Measurements from ENCODE around the gene KCNK4. TPM values are rescaled to one million over a fixed set of nuclear protein-coding genes. Genes with fewer than 3 reads are reported as not detected.
A peak's percentile ranks its signal among the peaks of the same experiment; 100 is the strongest.

The KCNK4 gene
- total and polyA plus RNA-seq, 2 of the 13 experiments (the other 11 are each of a cell fraction or from before 2014, with no cell fraction given): not detected

DNA sequence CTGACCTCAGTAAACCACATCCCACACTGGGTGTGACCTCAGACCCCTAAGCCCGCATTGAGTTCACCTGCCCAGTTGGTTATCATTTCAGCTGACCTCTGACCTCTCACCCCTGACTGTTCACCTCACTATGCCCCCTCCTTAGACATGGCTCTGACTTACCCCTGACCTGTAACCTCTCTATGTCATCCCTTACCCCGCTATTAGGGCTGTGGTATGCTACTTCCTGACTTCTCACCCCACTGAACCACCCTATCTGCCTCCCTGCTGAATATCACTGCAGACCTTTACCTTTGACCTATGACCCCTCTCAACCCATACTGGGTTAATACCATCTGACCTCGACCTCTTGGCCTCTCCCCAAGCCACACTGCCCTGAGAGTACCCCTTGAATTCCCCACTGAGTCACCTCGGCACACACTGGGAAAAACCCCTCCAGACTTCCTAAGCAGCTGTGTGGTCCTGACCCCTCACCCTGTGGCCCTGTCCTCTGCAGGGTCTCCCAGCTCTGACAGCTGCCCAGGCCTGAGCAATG lies 31.5 kb upstream of the KCNK4 start:
- H3K27me3 ChIP-seq (ENCODE audit: control insufficient read depth in 1 of 2, insufficient read depth in 2 of 2, low read length in 2 of 2): no peaks in the 10 kb centered on the region
- no peak overlapping the region for H3K4me3 ChIP-seq (replicated peaks in 1 of 3; ENCODE audit: insufficient read depth in 1 of 3, low read depth in 2 of 3, low read length in 3 of 3)
- in situ Hi-C loops (cut with HindIII; ENCODE audit: extremely low pct_ligation_motif_present, low pct_unique_long_range_greater_than_20kb): no loop called here
- BruUV-seq (replicated peaks): no TSS peak
- intact Hi-C loops (cut with micrococcal nuclease; ENCODE audit: unreplicated experiment): no loop called here
- no peak for DNase-seq (ENCODE audit: low spot score)
- peaks cover 14 to 45% of the 10 kb centered on the region in 2 experiments; a peak in 4 of 5 replicates for H3K36me3 ChIP-seq (replicated peaks in 1 of 2; ENCODE audit: control insufficient read depth in 1 of 2, insufficient read depth in 2 of 2, low read length in 2 of 2)
- H3K27ac ChIP-seq (ENCODE audit: extremely low read length, insufficient read depth, low read length): no peak overlapping the region
- ATAC-seq: no peak
- ChIA-PET CTCF (ENCODE audit: low intra/inter-chr PET ratio, low total read pairs) (no interaction called here), POLR2A (interaction anchor here (2.6 kb wide), 1 partner anchor 10 kb away, joined by 10 read pairs; no protein-coding TSS in a partner anchor)
- H3K9me3 ChIP-seq (ENCODE audit: low read length): no peaks in the 10 kb centered on the region
- H3K4me1 ChIP-seq (ENCODE audit: insufficient read depth, low read length): no peaks in the 10 kb centered on the region
- H2AFZ ChIP-seq (ENCODE audit: low read length): no peak overlapping the region
- no peak for TF ChIP-seq ZNF558 (CRISPR knock-in tag; IDR thresholded peaks at IDR 0.05; ENCODE audit: borderline replicate concordance)
- no peak for TF ChIP-seq ZNF263 (CRISPR knock-in tag; IDR thresholded peaks at IDR 0.05)
- TF ChIP-seq NR2C2 (CRISPR knock-in tag; IDR thresholded peaks at IDR 0.05; ENCODE audit: borderline replicate concordance): peak; percentile 46; the same call in 1 of the 2 replicates
- TF ChIP-seq, protein P1, sequence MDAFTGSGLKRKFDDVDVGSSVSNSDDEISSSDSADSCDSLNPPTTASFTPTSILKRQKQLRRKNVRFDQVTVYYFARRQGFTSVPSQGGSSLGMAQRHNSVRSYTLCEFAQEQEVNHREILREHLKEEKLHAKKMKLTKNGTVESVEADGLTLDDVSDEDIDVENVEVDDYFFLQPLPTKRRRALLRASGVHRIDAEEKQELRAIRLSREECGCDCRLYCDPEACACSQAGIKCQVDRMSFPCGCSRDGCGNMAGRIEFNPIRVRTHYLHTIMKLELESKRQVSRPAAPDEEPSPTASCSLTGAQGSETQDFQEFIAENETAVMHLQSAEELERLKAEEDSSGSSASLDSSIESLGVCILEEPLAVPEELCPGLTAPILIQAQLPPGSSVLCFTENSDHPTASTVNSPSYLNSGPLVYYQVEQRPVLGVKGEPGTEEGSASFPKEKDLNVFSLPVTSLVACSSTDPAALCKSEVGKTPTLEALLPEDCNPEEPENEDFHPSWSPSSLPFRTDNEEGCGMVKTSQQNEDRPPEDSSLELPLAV (CRISPR knock-in tag; conservative IDR thresholded peaks at IDR 0.05; ENCODE audit: low read depth): no peak
- no peak for TF ChIP-seq ZNF549 (CRISPR knock-in tag; IDR thresholded peaks at IDR 0.05)
- TF ChIP-seq, protein P2, sequence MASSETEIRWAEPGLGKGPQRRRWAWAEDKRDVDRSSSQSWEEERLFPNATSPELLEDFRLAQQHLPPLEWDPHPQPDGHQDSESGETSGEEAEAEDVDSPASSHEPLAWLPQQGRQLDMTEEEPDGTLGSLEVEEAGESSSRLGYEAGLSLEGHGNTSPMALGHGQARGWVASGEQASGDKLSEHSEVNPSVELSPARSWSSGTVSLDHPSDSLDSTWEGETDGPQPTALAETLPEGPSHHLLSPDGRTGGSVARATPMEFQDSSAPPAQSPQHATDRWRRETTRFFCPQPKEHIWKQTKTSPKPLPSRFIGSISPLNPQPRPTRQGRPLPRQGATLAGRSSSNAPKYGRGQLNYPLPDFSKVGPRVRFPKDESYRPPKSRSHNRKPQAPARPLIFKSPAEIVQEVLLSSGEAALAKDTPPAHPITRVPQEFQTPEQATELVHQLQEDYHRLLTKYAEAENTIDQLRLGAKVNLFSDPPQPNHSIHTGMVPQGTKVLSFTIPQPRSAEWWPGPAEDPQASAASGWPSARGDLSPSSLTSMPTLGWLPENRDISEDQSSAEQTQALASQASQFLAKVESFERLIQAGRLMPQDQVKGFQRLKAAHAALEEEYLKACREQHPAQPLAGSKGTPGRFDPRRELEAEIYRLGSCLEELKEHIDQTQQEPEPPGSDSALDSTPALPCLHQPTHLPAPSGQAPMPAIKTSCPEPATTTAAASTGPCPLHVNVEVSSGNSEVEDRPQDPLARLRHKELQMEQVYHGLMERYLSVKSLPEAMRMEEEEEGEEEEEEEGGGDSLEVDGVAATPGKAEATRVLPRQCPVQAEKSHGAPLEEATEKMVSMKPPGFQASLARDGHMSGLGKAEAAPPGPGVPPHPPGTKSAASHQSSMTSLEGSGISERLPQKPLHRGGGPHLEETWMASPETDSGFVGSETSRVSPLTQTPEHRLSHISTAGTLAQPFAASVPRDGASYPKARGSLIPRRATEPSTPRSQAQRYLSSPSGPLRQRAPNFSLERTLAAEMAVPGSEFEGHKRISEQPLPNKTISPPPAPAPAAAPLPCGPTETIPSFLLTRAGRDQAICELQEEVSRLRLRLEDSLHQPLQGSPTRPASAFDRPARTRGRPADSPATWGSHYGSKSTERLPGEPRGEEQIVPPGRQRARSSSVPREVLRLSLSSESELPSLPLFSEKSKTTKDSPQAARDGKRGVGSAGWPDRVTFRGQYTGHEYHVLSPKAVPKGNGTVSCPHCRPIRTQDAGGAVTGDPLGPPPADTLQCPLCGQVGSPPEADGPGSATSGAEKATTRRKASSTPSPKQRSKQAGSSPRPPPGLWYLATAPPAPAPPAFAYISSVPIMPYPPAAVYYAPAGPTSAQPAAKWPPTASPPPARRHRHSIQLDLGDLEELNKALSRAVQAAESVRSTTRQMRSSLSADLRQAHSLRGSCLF (CRISPR knock-in tag; IDR thresholded peaks at IDR 0.05; ENCODE audit: borderline replicate concordance): no peak
- TF ChIP-seq ZNF232 (CRISPR knock-in tag; IDR thresholded peaks at IDR 0.05; ENCODE audit: borderline replicate concordance): no peak
- no peak for TF ChIP-seq HMGA1 (CRISPR knock-in tag; conservative IDR thresholded peaks at IDR 0.05)
- TF ChIP-seq GATAD2A (CRISPR knock-in tag; IDR thresholded peaks at IDR 0.05): no peak
- TF ChIP-seq, protein P3, sequence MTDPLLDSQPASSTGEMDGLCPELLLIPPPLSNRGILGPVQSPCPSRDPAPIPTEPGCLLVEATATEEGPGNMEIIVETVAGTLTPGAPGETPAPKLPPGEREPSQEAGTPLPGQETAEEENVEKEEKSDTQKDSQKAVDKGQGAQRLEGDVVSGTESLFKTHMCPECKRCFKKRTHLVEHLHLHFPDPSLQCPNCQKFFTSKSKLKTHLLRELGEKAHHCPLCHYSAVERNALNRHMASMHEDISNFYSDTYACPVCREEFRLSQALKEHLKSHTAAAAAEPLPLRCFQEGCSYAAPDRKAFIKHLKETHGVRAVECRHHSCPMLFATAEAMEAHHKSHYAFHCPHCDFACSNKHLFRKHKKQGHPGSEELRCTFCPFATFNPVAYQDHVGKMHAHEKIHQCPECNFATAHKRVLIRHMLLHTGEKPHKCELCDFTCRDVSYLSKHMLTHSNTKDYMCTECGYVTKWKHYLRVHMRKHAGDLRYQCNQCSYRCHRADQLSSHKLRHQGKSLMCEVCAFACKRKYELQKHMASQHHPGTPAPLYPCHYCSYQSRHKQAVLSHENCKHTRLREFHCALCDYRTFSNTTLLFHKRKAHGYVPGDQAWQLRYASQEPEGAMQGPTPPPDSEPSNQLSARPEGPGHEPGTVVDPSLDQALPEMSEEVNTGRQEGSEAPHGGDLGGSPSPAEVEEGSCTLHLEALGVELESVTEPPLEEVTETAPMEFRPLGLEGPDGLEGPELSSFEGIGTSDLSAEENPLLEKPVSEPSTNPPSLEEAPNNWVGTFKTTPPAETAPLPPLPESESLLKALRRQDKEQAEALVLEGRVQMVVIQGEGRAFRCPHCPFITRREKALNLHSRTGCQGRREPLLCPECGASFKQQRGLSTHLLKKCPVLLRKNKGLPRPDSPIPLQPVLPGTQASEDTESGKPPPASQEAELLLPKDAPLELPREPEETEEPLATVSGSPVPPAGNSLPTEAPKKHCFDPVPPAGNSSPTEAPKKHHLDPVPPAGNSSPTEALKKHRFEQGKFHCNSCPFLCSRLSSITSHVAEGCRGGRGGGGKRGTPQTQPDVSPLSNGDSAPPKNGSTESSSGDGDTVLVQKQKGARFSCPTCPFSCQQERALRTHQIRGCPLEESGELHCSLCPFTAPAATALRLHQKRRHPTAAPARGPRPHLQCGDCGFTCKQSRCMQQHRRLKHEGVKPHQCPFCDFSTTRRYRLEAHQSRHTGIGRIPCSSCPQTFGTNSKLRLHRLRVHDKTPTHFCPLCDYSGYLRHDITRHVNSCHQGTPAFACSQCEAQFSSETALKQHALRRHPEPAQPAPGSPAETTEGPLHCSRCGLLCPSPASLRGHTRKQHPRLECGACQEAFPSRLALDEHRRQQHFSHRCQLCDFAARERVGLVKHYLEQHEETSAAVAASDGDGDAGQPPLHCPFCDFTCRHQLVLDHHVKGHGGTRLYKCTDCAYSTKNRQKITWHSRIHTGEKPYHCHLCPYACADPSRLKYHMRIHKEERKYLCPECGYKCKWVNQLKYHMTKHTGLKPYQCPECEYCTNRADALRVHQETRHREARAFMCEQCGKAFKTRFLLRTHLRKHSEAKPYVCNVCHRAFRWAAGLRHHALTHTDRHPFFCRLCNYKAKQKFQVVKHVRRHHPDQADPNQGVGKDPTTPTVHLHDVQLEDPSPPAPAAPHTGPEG (CRISPR knock-in tag; IDR thresholded peaks at IDR 0.05): no peak
- no peak for TF ChIP-seq CHCHD3 (CRISPR knock-in tag; IDR thresholded peaks at IDR 0.05)
- TF ChIP-seq NR2F6 (IDR thresholded peaks at IDR 0.05): peak; percentile 54; the same call in 1 of the 2 replicates
- no peak for TF ChIP-seq NR2F6 (CRISPR knock-in tag; IDR thresholded peaks at IDR 0.05)
- H3K9ac ChIP-seq (ENCODE audit: insufficient read depth, low read depth, low read length): no peak overlapping the region
- 88% methylated on average over 4 of the region's 4 CpGs for WGBS (ENCODE audit: low lambda C conversion rate)
- H3K79me2 ChIP-seq (ENCODE audit: insufficient read depth, low read length): no peaks in the 10 kb centered on the region
- no peak overlapping the region for H3K4me2 ChIP-seq (ENCODE audit: low read depth, low read length)
- no peak for FAIRE-seq
- H4K20me1 ChIP-seq (ENCODE audit: insufficient read depth, low read length): no peaks in the 10 kb centered on the region

Measured in HepG2 (cell line).